CMK (cell line): ENCODE results near the gene FAM221B.

Experiments
- DNase-seq: peaks from one replicate; pipeline ENCODE4 v3.0.0-alpha.2; 2010; ENCODE audit warnings: low read depth

FAM221B gene, protein sequence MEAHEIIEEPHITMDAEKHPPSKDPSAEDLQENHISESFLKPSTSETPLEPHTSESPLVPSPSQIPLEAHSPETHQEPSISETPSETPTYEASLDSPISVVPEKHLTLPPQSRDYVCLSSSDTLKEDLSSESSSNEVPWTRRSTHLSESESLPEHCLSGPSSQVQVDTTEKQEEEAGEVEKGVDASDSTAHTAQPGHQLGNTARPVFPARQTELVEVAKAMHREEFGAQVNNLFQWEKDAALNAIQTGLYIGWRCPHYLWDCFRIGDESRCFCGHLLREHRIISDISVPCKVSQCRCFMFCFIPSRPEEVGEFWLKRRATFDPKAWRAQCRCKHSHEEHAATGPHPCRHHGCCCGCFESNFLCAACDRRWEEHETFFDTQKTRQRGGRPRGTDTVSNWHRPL

DNA sequence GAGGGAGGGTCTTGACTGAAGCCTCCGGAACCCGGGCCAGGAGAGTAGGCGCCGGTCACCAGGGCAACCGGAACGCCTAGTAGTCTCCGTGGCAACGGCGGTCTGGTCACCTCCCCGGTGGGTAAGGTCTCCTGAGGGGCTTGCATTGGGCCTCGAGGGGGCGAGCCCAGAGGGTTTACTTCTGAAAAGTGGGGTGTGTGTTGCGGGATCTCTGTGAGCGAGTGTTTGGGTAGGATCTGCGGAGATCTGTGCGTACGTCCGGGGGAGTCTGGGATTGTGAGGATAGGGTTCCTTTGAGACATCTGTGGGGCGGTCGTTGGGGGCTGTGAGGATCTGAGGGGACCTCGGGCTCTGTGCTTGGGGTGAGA lies at the start of gene FAM221B:
FAM221B (minus strand) TSS at position 17 of the 368 bp plus-strand sequence. CDS start 2,571 bp downstream, outside the sequence.
- DNase-seq: no peak

DNA sequence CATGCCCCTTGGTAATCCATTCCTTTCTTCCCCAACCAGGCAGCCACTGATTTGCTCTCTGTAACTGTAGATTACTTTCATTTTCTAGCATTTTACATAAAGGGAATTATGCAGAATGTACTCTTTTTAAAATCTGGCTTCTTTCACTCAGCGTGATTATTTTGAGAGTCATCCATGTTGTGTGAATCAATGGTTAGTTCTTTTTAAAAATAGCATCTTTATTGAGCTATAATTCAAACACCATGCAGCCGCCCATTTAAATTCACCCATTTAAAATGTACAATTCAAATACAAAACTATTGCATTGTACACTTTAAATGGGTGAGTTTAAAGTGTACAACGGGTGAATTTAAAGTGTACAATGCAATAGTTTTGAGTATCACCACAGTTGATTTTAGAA lies 44.0 kb upstream of the FAM221B start:
- no peak for DNase-seq

DNA sequence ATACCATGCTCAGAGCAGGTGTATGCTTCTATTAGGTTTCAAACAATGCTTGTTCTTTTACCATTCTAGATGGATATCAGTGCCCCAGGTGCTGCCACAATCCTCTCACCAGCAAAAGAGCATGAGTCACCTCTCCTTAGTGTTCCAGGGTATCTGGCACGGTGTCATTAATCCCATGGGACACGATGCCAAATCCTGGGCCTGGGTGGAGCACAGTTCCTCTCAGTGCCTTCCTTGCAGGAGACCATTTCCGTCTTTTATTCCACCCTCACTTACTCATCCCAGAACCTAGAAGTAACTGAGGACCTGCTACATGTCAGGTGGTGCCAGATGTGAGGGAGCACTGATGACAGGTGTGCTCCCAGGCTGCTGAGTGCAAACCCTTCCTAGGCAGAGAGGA lies 43.0 kb upstream of the FAM221B start:
- no peak for DNase-seq

DNA sequence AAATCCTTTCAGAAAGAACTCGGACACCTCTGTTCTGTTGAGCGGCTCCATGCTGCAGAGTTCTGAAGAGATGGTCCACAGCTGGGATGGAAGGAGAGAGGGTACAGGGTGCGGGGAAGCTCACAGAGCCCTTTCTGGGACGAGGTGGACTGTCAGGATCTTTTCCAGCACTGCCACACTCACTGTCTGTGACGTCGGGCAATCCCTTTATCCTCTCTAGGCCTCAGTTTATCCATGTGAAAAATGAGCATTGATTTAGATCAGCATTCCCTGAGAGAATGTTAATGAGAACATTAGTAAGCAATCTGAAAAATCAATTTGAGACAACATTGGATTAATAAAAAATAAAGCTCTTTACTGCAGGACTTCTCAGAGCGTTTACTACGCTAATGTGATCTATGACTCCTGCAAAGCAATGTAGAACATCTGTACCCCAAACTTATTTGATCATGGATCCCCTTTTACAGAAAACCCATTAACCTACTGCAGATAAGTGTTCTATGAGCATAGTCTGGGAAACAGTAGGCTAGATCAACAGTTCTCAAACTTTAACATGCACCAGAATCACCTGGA lies 41.9 kb upstream of the FAM221B start, which contains the start of gene OR13J1:
OR13J1 (minus strand) TSS at position 51 of the 573 bp plus-strand sequence; CDS start at position 51, 0 bp downstream.
- DNase-seq: no peak

DNA sequence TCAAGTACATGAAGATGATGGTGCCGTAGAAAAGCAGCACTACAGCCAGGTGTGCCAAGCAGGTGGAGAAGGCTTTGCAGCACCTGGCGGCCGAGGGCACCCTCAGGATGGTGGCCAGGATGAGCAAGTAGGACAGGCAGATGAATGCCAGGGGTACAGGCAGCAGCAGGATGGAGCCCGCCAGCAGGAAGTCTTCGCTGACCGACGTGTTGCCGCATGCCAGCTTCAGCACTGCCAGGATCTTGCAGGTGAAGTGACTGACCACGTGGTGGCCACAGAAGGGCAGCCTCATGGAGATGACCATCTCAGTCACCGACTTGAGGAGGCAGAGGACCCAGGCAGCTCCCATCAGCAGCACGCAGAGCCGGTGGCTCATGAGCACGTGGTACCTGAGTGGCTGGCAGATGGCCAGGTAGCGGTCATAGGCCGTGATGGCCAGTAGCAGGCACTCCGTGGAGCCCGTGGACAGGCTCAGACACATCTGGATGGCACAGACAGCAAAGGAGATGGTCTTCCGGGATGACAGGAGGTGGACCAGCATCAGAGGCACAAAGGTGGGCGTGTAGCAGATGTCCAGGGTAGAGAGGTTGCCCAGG lies 41.2 kb upstream of the FAM221B start:
- DNase-seq: no peak

DNA sequence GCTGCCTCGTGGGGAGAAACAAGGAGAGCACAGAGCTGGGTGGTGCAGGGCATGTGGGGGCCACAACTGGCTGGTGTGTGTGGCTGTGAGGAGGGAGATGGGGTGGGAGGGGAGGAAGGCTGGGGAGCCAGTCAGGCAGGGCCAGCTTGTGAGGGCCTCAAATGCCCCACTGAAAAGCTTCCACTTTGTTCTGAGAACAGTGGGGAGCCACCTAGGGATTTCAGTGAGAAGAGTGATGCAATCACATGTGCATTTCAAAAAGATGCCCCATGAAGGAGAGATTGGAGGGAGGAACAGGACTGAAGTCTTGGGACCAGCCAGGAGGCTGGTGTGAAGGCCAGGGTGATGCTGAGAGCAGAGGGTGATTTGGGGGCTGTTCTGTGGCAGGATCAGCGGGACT lies 40.4 kb upstream of the FAM221B start:
- DNase-seq: no peak

DNA sequence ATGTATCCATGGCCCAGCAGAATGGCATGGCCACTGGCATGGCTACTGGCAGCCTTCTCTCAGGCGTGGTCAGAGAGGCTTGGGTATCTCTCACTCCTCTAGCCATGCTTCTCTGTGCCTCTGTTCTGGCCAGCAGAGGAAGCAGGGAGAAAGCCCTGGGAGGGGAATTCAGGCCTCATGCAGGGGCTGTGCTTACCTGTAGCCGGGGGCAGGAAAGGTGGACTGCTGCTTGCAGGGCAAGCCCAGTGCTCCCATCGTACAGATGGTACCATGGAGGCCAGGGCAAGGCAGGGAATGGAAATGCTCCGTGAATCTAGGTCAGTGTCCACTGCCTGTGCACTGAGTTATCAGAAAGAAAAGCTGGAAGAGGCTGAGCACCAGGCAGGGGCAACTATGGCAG lies 39.0 kb upstream of the FAM221B start:
- DNase-seq: no peak

DNA sequence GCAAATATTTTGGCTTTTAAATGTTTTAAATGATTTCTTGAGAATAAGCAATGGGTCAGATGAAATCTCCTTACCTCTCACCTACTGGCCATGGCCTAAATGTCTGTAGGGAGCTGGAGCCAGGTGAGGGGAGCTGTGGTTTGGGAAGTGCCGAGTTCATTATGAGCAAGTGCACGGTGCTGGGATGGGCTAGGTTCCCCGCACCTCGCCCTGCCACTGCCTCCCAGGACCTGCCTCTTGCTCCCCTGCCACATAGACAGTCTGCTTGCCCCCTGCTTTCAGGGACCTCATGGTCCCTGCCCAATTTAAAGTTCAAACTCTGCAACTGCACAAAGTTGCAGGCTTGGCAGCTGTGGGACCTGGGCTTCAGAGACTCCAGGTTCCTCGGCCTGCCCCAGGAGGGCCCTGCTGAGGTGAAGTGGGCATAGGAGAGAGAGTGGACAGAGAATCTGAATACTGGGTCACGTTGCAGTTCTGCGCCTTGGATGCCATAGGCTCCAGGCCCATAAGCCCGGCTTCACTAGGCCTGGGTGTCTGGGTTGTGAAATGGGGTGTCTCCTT lies 36.2 kb upstream of the FAM221B start:
- no peak for DNase-seq

DNA sequence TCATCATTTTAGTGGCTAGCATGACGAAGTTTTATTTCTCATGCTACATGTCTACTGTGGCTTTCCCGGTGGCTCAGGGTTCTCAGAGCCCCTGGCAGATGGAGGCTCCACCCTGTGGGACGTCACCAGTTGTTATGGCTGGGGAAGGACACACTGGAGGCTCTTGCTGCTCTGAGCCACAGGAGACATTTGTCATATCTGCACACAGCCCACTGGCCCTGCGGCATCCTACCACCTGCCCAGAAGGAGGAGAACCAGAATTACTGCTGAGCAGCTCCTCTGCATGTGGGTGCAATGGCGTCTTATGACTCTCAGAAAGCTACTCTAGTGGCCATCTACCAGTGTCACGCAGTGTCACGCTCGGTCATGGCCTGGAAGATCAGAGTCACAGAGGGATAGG lies 35.1 kb upstream of the FAM221B start:
- no peak for DNase-seq

DNA sequence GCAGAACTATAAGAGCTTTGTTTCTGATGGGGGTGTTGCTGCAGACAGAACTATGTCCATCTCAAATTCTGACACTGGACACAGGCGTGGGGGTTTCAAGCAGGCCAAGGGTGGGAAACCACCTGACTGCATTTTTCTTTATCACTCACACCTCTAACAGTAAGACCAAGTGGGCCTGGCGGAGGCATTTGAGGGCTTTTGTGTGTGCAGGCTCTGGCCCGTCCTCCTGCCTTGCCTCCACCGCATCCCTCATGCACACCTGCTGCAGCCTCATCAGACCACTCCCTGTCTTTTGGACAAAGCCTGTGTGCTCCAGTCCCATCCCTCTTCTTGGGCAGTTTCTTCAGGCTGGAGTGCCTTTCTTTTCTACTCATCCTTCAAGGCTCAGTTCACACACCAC lies 33.8 kb upstream of the FAM221B start:
- DNase-seq: no peak

DNA sequence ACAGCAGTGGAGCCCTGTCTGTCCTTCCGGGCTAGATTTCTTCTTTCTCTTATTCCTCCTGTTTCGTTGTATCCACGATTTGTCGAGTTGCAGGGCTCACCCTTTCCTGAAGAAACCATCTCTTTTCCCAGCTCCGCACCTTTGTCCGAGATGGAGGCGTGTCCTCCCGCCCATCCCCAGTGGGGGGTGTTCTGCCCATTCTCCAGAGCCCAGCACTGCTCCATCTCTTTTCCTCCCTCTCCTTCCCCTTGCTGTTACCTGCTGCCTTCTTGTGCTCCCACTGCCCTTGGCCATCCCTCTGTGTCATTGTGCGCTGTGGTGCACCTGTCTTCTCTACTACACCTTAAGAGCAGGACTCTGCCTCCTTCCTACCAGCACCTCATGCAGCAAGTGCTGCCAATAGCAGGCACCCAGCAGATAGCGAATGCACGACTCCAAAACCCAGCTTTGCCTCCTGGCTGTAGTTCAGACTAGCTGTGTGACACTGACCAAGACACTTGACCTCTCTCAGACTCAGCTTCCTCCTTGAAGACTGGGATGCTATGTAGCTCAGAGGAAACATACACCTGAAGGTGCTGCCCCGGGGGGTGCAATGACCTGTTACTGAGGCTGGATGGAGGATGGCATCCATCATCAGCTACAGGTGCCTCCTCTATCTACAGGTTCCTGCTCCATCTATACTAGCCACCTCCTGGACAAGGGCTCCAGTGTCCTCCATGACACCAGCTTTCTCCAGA lies 32.8 kb upstream of the FAM221B start:
- DNase-seq: no peak

DNA sequence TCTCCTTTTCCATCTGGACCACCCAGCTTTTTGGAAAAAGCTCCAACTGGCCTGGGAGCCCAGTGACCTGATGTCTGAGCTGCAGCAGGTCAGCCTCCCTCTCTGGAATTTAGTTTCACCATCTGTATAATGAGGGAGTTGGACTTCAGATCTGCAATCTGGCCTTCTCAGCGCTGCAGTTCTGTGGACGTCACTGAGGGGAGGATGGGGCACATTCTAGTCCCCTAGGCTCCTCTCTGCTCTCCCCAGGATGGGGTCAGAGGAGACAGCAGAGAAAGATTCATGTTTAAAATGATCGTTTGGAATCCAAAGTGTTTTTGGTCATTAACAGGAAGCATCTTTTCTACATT lies 31.4 kb upstream of the FAM221B start:
- no peak for DNase-seq

DNA sequence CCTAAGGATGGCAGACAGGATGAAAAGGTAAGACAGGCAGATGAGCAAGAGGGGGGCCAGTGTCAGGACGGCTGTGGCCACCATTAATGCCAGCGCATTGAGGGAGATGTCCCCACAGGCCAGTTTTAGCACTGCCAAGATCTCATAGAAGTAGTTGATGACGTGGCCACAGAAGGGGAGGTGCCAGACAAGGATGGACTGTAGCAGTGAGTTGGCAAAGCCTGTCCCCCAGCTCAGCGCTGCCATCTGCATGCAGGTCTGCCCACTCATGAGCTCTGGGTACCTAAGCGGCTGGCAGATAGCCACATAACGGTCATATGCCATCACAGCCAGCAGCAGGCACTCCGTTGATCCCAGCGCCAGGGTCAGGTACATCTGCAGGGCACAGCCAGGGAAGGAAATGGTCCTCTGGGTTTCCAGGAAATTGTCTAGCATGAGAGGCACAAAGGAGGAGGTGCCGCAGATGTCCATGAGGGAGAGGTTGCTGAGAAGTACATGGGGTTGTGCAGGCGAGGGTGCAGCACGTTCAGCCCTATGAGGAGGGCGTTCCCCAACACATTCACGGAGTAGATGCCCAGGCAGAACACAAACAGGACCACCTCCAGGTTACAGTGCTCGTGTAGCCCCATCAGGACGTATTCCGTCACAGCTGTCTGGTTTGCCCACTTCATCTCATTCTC lies 30.9 kb upstream of the FAM221B start:
- no peak for DNase-seq

DNA sequence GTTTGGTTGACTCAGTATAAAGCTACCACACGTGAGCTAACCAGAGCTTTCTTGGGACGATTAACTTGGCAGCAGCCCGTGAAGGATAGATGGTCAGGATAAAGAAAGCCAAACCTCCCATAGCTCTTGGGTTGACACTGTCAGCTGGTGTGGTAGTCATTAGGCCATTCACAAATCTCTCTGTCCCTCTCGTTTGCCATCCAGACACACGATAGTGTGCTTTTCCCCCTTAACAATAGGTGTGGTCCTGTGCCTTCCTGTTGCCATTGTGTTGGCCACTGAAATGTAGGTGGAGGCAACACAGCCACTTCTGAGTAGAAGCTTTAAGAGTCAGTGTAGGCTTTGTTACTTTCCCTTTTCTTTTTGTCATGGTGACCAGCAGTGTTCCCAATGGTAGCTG lies 29.9 kb upstream of the FAM221B start:
- no peak for DNase-seq

DNA sequence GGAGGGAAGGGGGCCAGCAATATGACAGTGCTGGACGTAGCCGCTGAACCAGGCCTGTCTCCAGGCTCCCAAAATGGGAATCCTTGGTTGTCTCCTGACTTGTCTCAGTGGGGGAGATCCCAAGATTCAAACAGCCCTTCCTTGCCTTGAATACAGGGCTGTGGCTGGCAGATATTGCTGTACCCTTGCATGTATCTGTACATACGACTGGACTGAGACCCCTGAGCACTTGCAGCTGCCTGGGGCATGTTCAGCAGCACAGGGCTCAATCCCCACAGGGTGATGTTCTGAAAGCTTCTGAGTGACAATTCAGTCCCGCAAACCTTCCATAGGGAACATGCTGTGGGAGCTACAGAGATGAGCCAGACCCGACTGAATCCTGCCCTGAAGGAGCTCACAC lies 28.4 kb upstream of the FAM221B start:
- DNase-seq: no peak

DNA sequence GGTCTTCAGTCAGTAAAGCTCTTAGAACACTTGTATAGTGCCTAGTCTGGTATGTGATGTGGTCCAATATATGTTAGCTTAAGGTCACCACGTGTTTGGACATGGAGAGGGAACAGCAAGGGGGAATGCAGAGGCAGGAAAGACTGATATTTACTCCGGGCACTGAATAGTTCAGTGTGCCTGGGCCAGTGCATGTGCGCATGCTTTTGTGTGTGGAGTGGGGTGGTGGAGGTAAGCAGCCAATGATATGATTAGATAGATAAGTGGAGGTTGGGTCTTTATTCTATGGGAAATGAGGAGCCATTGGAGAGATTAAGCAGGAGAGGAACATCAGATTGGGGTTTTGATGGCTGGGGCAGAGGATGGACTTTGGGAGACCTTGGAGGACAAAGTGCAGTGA lies 27.7 kb upstream of the FAM221B start:
- no peak for DNase-seq

DNA sequence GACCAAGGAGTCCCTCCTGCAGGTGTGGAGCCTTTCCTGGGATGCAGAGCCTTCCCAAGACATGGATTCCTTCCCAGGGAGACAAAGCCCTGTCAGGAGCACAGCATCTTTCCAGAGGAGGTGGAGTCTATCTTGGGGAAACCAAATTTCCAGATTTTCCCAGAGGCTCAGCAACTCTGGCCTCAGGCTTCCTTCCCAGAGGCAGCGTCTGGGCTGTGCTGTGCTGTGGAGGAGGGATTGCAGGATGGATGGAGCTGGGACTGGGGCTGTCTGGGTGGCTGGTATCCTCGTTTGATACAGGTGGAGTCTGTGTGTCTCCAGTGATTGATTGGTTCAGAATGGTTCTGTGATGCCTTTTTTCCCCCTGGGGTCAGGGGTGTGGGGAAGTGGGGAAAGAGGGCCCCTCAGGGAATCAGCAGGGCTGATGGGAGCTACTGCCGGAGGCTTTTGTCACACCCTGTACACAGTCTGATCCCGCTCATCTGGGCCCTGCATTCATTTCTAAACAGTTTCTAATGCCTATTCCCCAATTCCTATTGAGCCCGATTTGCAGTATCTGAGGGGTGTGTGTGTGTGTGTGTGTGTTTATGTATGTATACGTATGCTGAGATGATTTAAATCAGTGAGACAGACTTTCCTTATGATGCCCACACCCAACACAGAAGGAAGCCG lies 25.7 kb upstream of the FAM221B start:
- DNase-seq: no peak

DNA sequence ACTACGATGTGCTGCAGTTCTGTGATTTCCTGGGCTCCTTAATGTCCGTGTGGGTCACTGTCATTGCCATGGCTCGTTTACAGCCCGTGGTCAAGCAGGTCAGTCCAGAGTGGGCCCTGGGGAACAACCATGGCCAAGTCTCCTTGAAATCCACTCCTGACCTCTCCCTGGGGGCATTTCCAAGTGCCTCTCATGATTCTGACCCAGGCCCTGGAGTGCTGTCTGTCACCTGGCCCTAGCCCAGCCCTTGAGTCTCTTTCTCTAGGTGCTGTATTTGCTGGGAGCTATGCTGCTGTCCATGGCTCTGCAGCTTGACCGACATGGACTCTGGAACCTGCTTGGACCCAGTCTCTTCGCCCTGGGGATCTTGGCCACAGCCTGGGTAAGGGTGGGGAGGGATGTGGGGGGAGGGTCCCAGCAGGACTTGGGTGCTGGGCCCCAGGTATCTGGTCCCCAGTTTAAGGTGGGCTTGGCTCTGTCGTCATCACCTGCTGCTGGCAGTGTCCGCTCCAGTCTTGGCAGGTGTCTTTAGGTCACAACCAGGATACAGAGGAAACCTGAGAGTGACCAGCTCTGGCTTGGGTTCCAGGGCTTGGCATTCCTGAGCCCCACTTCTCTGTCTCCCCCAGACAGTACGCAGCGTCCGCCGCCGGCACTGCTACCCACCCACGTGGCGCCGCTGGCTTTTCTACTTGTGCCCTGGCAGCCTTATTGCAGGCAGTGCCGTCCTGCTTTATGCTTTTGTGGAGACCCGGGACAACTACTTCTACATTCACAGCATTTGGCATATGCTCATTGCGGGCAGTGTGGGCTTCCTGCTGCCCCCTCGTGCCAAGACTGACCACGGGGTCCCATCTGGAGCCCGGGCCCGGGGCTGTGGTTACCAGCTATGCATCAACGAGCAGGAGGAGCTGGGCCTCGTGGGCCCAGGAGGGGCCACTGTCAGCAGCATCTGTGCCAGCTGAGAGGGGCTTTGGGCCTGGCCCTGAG lies 24.6 kb upstream of the FAM221B start:
- no peak for DNase-seq

DNA sequence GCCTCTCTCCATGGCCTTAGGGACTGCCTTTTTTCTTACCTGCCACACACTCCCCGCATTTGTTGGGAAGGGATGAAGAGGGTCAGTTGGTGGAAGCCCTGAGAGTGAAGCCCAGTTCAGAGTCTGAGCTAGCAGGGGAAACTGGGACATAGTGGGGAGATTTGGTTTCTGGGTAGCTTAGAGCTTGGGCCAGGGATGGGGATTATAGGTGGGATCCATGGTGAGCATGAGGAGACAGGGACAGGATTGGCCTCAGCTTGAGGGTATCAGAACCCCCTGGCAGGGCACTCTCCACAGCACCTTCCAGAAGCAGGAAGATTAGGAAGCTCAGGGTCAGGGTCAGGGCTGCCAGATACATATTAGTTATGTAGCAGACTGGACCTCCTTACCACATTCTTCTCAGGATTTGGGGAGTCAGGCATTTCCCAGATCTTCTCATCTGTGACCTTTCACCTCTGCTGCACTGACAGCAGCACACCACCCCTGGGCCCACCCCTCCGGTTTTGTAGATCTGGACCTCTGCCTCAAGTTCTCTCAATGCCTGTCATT lies 23.8 kb upstream of the FAM221B start:
- no peak for DNase-seq
